Effector memory CD4-positive, alpha-beta T cell (primary cell): Measurements from ENCODE around the gene ILF3.
A peak's percentile ranks its signal among the peaks of the same experiment; 100 is the strongest.

Source experiments
- DNase-seq, 3 donors: peaks; one replicate each; pipeline ENCODE4 v3.0.0-alpha.2; 2020
- H3K27ac ChIP-seq: 2 replicates; pipeline ENCODE4 v1.7.0; 2013; ENCODE audit warnings: mild to moderate bottlenecking, low read length, moderate library complexity; ENCODE audit not compliant: insufficient read depth, poor library complexity, severe bottlenecking
- H3K27me3 ChIP-seq: replicated peaks from 2 replicates; pipeline ENCODE4 v1.7.0; 2013; ENCODE audit warnings: mild to moderate bottlenecking, low read length; ENCODE audit not compliant: insufficient read depth, control insufficient read depth, poor library complexity, severe bottlenecking
- H3K36me3 ChIP-seq: 2 replicates; pipeline ENCODE4 v1.7.0; 2013; ENCODE audit warnings: mild to moderate bottlenecking, low read length, moderate library complexity; ENCODE audit not compliant: control insufficient read depth, insufficient read depth
- H3K4me1 ChIP-seq: 2 replicates; pipeline ENCODE4 v1.7.0; 2013; ENCODE audit warnings: low read length, mild to moderate bottlenecking; ENCODE audit not compliant: control insufficient read depth, insufficient read depth, poor library complexity, severe bottlenecking
- H3K4me3 ChIP-seq: 2 replicates; pipeline ENCODE4 v1.7.0; 2013; ENCODE audit warnings: low read length, low read depth, mild to moderate bottlenecking; ENCODE audit not compliant: insufficient read depth, poor library complexity, severe bottlenecking
- H3K9me3 ChIP-seq: 2 replicates; pipeline ENCODE4 v1.7.0; 2013; ENCODE audit warnings: mild to moderate bottlenecking, low read length, moderate library complexity; ENCODE audit not compliant: control insufficient read depth

The ILF3 gene

GRCh38 chr19:10725415-10725814, 71.3 kb downstream of the ILF3 start:
- Histone ChIP-seq H3K4me3 (no peak overlapping the region), H3K27me3 (no peaks in the 10 kb centered on the region), H3K27ac (no peak overlapping the region), H3K36me3 (peaks cover 14% of the 10 kb centered on the region), H3K4me1 (peaks cover 15% of the 10 kb centered on the region), H3K9me3 (no peaks in the 10 kb centered on the region)
- no peak for DNase-seq

GRCh38 chr19:10726268-10726667, 72.1 kb downstream of the ILF3 start:
- no peak overlapping the region for H3K27ac ChIP-seq
- H3K4me3 ChIP-seq, result no peak overlapping the region
- H3K9me3 ChIP-seq, result no peaks in the 10 kb centered on the region
- no peak for DNase-seq
- no peaks in the 10 kb centered on the region for H3K27me3 ChIP-seq
- H3K36me3 ChIP-seq, result peaks cover 10% of the 10 kb centered on the region
- peaks cover 21% of the 10 kb centered on the region for H3K4me1 ChIP-seq

GRCh38 chr19:10727685-10728201, 73.6 kb downstream of the ILF3 start:
- Histone ChIP-seq H3K9me3 (no peaks in the 10 kb centered on the region), H3K4me1 (peaks cover 24% of the 10 kb centered on the region), H3K4me3 (no peak overlapping the region), H3K36me3 (peaks cover 10% of the 10 kb centered on the region), H3K27me3 (no peaks in the 10 kb centered on the region), H3K27ac (peak overlapping the region; percentile 14)
- DNase-seq, result no peak

GRCh38 chr19:10729411-10729810, 75.3 kb downstream of the ILF3 start:
- Histone ChIP-seq H3K9me3 (no peaks in the 10 kb centered on the region), H3K27me3 (no peaks in the 10 kb centered on the region), H3K4me1 (peaks cover 24% of the 10 kb centered on the region), H3K4me3 (no peak overlapping the region), H3K27ac (peak overlapping the region; percentile 25), H3K36me3 (peaks cover 5% of the 10 kb centered on the region)
- no peak for DNase-seq

GRCh38 chr19:10730932-10731331, 76.8 kb downstream of the ILF3 start:
- Histone ChIP-seq H3K27me3 (no peaks in the 10 kb centered on the region), H3K36me3 (no peaks in the 10 kb centered on the region), H3K4me3 (no peak overlapping the region), H3K9me3 (no peaks in the 10 kb centered on the region), H3K27ac (peak overlapping the region; percentile 52), H3K4me1 (peaks cover 21% of the 10 kb centered on the region)
- DNase-seq, result no peak

- Histone ChIP-seq H3K4me3 (no peak overlapping the region), H3K4me1 (peaks cover 8% of the 10 kb centered on the region), H3K36me3 (no peaks in the 10 kb centered on the region), H3K27me3 (no peaks in the 10 kb centered on the region), H3K9me3 (no peaks in the 10 kb centered on the region), H3K27ac (no peak overlapping the region)
- no peak for DNase-seq
Observed at GRCh38 chr19:10735741-10736140, 81.6 kb downstream of the ILF3 start.

GRCh38 chr19:10736189-10736588, 82.0 kb downstream of the ILF3 start:
- Histone ChIP-seq H3K9me3 (no peaks in the 10 kb centered on the region), H3K4me1 (peaks cover 4% of the 10 kb centered on the region), H3K27ac (no peak overlapping the region), H3K27me3 (no peaks in the 10 kb centered on the region), H3K36me3 (no peaks in the 10 kb centered on the region), H3K4me3 (no peak overlapping the region)
- no peak for DNase-seq

GRCh38 chr19:10736916-10737551, 82.9 kb downstream of the ILF3 start:
- no peaks in the 10 kb centered on the region for H3K36me3 ChIP-seq
- no peak for DNase-seq
- H3K4me3 ChIP-seq, result no peak overlapping the region
- no peaks in the 10 kb centered on the region for H3K27me3 ChIP-seq
- H3K9me3 ChIP-seq, result no peaks in the 10 kb centered on the region
- peaks cover 3% of the 10 kb centered on the region for H3K4me1 ChIP-seq
- H3K27ac ChIP-seq, result no peak overlapping the region

GRCh38 chr19:10737722-10738121, 83.6 kb downstream of the ILF3 start:
- Histone ChIP-seq H3K27ac (no peak overlapping the region), H3K36me3 (no peaks in the 10 kb centered on the region), H3K9me3 (no peaks in the 10 kb centered on the region), H3K4me1 (peaks cover 4% of the 10 kb centered on the region), H3K27me3 (no peaks in the 10 kb centered on the region), H3K4me3 (no peak overlapping the region)
- DNase-seq, result no peak

- Histone ChIP-seq H3K9me3 (no peaks in the 10 kb centered on the region), H3K27me3 (no peaks in the 10 kb centered on the region), H3K27ac (no peak overlapping the region), H3K4me1 (peaks cover 4% of the 10 kb centered on the region), H3K36me3 (no peaks in the 10 kb centered on the region), H3K4me3 (no peak overlapping the region)
- no peak for DNase-seq
Observed at GRCh38 chr19:10740798-10741197, 86.7 kb downstream of the ILF3 start.
